ENCODE data around the gene AXIN2.

- TF ChIP-seq CTCF (IDR thresholded peaks at IDR 0.05) = no peak
- TF ChIP-seq POLR2A (IDR thresholded peaks at IDR 0.05) = no peak
Measured at GRCh38 chr17:65558683-65559460, 2.6 kb downstream of the AXIN2 start.
